22Rv1 (cell line): Measurements from ENCODE around the gene TET2.

Experiments used
- CTCF ChIP-seq: fragments of 450-650 bp; IDR thresholded peaks from 2 replicates; pipeline ENCODE4 v1.5.1; 2017; ENCODE audit warnings: mild to moderate bottlenecking
- ZFX ChIP-seq: fragments of 450-650 bp; IDR thresholded peaks from 2 replicates; pipeline ENCODE4 v1.6.1; 2017; ENCODE audit warnings: antibody characterized with exemption, borderline replicate concordance

- no peak for TF ChIP-seq CTCF
- TF ChIP-seq ZFX = no peak
These were observed 180.5 kb downstream of the TET2 start for GRCh38 chr4:105327222-105327621.
